Activated CD4-positive, alpha-beta T cell treated with anti-CD3 and anti-CD28 coated beads for 4 hours (primary cell): ENCODE measurements around the gene INPP5D.

Experiments used
- DNase-seq, 2 donors: peaks; one replicate each; pipeline ENCODE4 v3.0.0-alpha.2; 2020

The INPP5D gene

GRCh38 chr2:233248999-233249398, 188.9 kb downstream of the INPP5D start:
- no peak for DNase-seq

- DNase-seq: no peak
Measured at GRCh38 chr2:233250568-233250967, 190.4 kb downstream of the INPP5D start.

- no peak for DNase-seq
Measured at GRCh38 chr2:233250985-233251305, 190.8 kb downstream of the INPP5D start.

- DNase-seq: peak; percentile 92 to 94
Measured at GRCh38 chr2:233251306-233252116, 191.4 kb downstream of the INPP5D start, which contains the start of gene ATG16L1. TSS of gene ATG16L1 (plus strand) at chr2:233251673. CDS start at chr2:233251828, 155 bp downstream.

GRCh38 chr2:233252227-233252626, 192.1 kb downstream of the INPP5D start:
- DNase-seq: no peak

GRCh38 chr2:233255151-233255550, 195.0 kb downstream of the INPP5D start:
- DNase-seq: no peak

- DNase-seq: no peak
Measured at GRCh38 chr2:233256048-233256447, 195.9 kb downstream of the INPP5D start.
